PC-3 (cell line): Measurements from ENCODE around the gene GLI3.

ENCODE experiments used
- CTCF ChIP-seq: fragments of 300-600 bp; sonication (generic); conservative IDR thresholded peaks from 2 replicates; pipeline ENCODE4 v1.5.1; 2017; ENCODE audit warnings: antibody characterized with exemption, low read depth, mild to moderate bottlenecking, low read length
- EZH2 ChIP-seq: fragments of 300-600 bp; sonication (generic); IDR thresholded peaks from one replicate; pipeline ENCODE4 v1.6.1; 2017; ENCODE audit warnings: antibody characterized with exemption, mild to moderate bottlenecking, low read length; ENCODE audit not compliant: unreplicated experiment
- EZH2phosphoT487 ChIP-seq: fragments of 300-600 bp; sonication (generic); IDR thresholded peaks from 2 replicates; pipeline ENCODE4 v1.6.1; 2018; ENCODE audit warnings: mild to moderate bottlenecking, antibody characterized with exemption, low read length, borderline replicate concordance

GRCh38 chr7:42217053-42217452, 20.0 kb downstream of the GLI3 start:
- TF ChIP-seq CTCF: no peak
- no peak for TF ChIP-seq EZH2
- no peak for TF ChIP-seq EZH2phosphoT487
